NT2/D1 (cell line): Measurements from ENCODE around the gene MRPL21.

Experiments
- YY1 ChIP-seq: IDR thresholded peaks from 2 replicates; pipeline ENCODE4 v1.6.1; 2011; ENCODE audit not compliant: insufficient read length, insufficient read depth
- ZNF274 ChIP-seq: IDR thresholded peaks from 2 replicates; pipeline ENCODE4 v1.6.1; 2011; ENCODE audit warnings: mild to moderate bottlenecking, low read depth, low read length

DNA sequence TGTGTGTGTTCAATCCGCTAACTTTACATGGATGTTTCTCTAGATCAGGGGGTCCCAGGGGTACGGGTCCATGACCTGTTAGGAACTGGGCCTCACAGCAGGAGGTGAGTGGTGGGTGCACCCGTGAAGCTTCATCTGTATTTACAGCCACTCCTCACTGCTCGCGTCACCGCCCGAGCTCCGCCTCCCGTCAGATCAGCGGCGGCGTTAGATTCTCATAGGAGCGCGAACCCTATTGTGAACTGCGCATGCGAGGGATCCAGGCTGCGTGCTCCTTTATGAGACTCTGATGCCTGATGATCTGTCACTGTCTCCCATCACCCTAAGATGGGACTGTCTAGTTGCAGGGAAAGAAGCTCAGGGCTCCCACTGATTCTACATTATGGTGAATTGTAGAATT lies 45.3 kb upstream of the MRPL21 start:
- TF ChIP-seq ZNF274 (no peak), YY1 (no peak)
